Liver (tissue), 3 donors: ENCODE results near the gene DKC1.

Source experiments
- ATF3 ChIP-seq: IDR thresholded peaks from 2 replicates; pipeline ENCODE4 v1.6.1; 2016; ENCODE audit warnings: antibody characterized with exemption
- CTCF ChIP-seq: fragments of 150-350 bp; IDR thresholded peaks from 2 replicates; pipeline ENCODE4 v1.5.1; 2017; ENCODE audit warnings: improper control_type of control experiment, low read depth, low read length; ENCODE audit not compliant: missing input control
- EGR1 ChIP-seq, 2 donors: IDR thresholded peaks; 2 replicates each; pipeline ENCODE4 v1.6.1; 2016 to 2018; ENCODE audit warnings: antibody characterized with exemption in 2 of 2, low read depth in 2 of 2
- MAX ChIP-seq: IDR thresholded peaks from 2 replicates; pipeline ENCODE4 v1.6.1; 2016; ENCODE audit warnings: antibody characterized with exemption
- REST ChIP-seq: IDR thresholded peaks from 2 replicates; pipeline ENCODE4 v1.6.1; 2016; ENCODE audit warnings: antibody characterized with exemption, mild to moderate bottlenecking
- YY1 ChIP-seq: IDR thresholded peaks from 2 replicates; pipeline ENCODE4 v1.6.1; 2016; ENCODE audit warnings: antibody characterized with exemption, mild to moderate bottlenecking
- donor health status: healthy.
- donor health status: healthy.

GRCh38 chrX:154730253-154730891 lies 32.3 kb upstream of the DKC1 start:
- TF ChIP-seq CTCF (no peak), ATF3 (no peak), EGR1 (IDR thresholded peaks at IDR 0.05; ENCODE audit: low read depth in 2 of 2) (no peak), MAX (peak; percentile 29), YY1 (no peak), REST (no peak)
